ENCODE measurements around the gene MYO3B.
"Not testable (repeated sequence)": the region's sequence is repeated elsewhere in the genome, so short reads cannot be mapped to it uniquely, and the experiment has no call there.

Gene MYO3B

GRCh38 chr2:170377500-170378207 lies 199.7 kb downstream of the MYO3B start:
- DNase-seq, result no peak

GRCh38 chr2:170380267-170380666 lies 202.3 kb downstream of the MYO3B start:
- no peak for DNase-seq

- no peak for DNase-seq
Observed at GRCh38 chr2:170381678-170382077, 203.7 kb downstream of the MYO3B start.

GRCh38 chr2:170386554-170386953 lies 208.6 kb downstream of the MYO3B start:
- DNase-seq, result no peak

GRCh38 chr2:170391018-170391417 lies 213.1 kb downstream of the MYO3B start:
- DNase-seq, result no peak

GRCh38 chr2:170391697-170392096 lies 213.8 kb downstream of the MYO3B start:
- no peak for DNase-seq

GRCh38 chr2:170393861-170394498 lies 216.0 kb downstream of the MYO3B start:
- DNase-seq, result no peak

- DNase-seq, result no peak
Observed at GRCh38 chr2:170394641-170395387, 216.9 kb downstream of the MYO3B start.

- no peak for DNase-seq
Observed at GRCh38 chr2:170396799-170397459, 219.0 kb downstream of the MYO3B start.

GRCh38 chr2:170401187-170401586 lies 223.2 kb downstream of the MYO3B start:
- DNase-seq, result no peak

GRCh38 chr2:170404846-170405245 lies 226.9 kb downstream of the MYO3B start:
- DNase-seq, result no peak

GRCh38 chr2:170405326-170405725 lies 227.4 kb downstream of the MYO3B start:
- DNase-seq, result no peak

GRCh38 chr2:170408461-170409163 lies 230.7 kb downstream of the MYO3B start:
- DNase-seq, result no peak

- peak; percentile 55 for DNase-seq
Observed at GRCh38 chr2:170409164-170409535, 231.2 kb downstream of the MYO3B start.

GRCh38 chr2:170411660-170412059 lies 233.7 kb downstream of the MYO3B start:
- no peak for DNase-seq

- DNase-seq, result no peak
Observed at GRCh38 chr2:170420961-170421687, 243.2 kb downstream of the MYO3B start.

- DNase-seq, result no peak
Observed at GRCh38 chr2:170423919-170424318, 246.0 kb downstream of the MYO3B start.

- no peak for DNase-seq
Observed at GRCh38 chr2:170425281-170425751, 247.4 kb downstream of the MYO3B start.

GRCh38 chr2:170428868-170429267 lies 250.9 kb downstream of the MYO3B start:
- DNase-seq, result no peak

- no peak for DNase-seq
Observed at GRCh38 chr2:170432823-170433222, 254.9 kb downstream of the MYO3B start.

GRCh38 chr2:170433448-170433847 lies 255.5 kb downstream of the MYO3B start:
- DNase-seq, result no peak

- not testable (repeated sequence) for DNase-seq
Observed at GRCh38 chr2:170434396-170434795, 256.4 kb downstream of the MYO3B start.

Measured in activated CD4-positive, alpha-beta T cell treated with anti-CD3 and anti-CD28 coated beads for 1 hour (primary cell).